ENCODE results near the gene FANCI.

The FANCI gene

DNA sequence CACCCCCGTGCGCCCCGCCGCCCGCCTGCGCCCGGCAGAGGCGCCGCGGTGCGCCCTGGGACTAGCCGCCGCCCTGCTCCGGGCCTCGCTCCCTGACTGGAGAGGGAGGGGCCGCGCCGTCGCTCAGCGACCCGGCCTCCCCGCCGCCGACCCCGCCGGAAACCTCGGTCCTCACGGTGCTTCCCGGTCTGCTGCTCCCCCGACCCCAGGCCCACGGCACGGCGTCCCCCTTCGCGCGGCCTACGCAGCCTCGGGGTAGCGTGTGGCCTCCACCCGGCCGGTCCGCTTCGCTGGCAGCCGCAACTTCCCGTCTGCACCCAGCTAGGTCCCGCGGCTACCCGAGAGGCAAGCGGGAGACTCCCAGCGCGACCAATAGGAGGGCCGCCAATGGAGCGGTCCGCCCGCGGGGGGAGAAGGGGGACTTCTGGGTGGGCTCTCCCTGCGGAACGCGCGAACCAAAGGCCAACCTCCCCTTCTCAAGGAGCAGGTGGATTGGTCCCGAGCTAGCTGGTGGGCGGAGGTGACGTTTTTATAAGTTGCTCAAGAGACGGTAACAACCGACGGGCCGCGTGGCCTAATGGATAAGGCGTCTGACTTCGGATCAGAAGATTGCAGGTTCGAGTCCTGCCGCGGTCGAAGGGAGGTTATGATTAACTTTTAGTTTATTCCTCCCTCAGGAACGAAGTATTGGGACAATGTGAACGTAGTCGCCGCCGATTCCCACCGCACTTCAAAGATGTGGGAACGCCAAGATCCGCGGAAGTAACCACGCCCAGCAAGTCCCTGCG is 90.9 kb downstream of the FANCI start, which contains the start of gene POLG:
TSS of gene POLG (minus strand) at position 315 of the 788 bp plus-strand sequence. CDS start 1,070 bp downstream, outside the sequence.
- peak; percentile 95 for FAIRE-seq

GRCh38 chr15:89335298-89336041 is 91.7 kb downstream of the FANCI start:
- FAIRE-seq: no peak

- no peak for FAIRE-seq
These were observed 94.3 kb downstream of the FANCI start for GRCh38 chr15:89338036-89338435.

- no peak for FAIRE-seq
These were observed 96.8 kb downstream of the FANCI start for GRCh38 chr15:89340573-89340972.

DNA sequence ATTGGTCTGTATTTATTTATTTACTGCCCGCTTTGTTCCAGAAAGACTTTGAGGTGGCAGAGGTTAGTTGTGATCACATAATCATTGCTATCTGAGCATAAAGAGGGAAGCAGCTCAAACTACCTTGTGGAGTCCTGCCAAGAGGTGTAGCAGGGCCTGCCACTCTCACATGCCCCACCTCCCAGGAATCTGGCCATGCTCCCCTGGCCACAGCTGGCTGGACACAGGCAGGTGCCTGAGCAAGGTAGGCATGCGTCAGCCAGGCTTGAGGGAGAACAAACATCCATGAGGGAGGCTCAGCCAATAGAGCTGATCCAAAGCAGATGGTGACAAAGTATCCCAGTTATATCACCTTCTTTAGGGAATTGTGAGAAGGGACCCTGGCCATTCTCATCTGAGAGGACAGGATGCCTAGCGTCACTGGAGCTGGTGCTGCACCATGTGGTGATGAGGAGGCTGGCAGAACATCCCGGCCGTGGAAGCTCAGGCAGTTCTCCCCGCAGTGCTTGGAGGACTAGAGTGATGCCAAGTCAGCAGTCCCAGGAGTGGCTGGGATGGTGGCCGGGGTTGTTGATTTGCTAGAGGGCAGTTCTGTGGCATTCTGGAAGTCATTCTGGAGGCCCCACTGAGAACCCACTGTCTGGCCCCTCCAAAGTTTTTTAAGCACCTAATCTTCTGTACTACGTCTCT is 97.7 kb downstream of the FANCI start:
- FAIRE-seq: no peak

DNA sequence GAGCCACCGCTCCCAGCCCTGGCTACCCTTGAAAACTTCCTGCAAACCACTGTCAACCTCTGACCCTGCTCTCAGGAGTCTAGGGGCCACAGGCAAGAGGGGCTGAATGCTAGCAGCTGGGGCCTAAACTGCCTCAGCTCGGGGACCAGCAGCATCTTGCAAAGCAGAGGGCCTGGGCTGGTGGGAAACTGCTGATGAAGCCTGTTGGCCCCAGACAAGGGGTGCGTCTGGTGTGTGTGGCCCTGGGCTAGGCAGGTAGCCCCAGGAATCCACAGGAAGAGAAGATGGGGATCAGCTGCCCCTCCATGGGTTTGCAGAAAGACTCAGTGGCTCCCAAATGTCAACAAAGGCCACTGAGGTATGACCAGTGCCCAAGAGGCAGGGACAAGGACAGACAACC is 99.1 kb downstream of the FANCI start:
- no peak for FAIRE-seq

DNA sequence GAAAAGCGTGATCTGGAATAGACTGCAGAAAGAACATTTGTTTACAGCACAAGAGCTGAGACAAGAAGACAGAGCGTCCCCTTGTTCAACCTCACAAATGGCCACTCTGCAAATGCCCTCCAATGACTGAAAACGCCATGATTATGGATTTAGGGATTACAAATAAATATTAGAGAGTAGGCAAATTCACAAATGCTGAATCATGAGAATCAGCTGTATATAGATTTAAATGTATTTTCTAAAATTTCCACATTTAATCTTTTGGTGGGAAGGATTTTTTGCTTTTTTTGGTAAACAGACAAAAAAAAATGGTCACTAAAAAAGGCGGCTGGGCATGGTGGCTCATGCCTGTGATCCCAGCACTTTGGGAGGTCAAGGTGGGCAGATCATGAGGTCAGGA is 101.5 kb downstream of the FANCI start:
- no peak for FAIRE-seq

DNA sequence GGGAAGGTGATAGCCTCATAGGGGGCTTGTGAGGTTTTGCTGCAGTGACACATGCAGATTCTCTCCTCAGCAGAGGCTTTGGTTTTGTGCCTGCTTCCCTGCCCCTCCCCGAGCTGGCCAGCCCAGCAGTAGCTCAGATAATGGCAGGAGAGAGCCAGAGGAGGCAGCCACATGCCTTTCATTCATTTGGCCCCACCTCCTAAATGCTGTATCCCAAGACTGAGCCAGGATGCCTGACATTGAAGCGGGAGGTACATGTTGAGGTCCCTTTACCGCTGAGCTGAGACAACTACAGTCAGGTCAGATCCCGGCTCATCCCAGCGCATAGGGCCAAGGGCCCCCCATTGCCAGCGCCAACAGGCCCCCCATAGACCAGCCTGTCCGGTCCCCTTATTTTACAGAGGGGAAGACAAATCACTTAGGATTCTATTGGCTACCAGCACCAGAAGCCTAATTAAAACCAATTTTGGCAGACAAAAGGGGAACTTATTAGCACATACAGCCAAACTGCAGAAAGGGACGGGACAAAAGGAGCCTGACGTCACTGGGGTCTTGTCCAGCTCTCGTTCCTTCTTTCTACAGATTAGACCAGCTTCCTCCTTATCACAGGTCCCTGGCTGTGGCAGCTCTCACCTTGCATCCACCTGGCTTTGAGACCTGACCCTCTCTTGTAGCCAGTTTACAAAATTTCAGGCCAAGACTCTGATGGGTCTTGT is 102.9 kb downstream of the FANCI start:
- FAIRE-seq: no peak

DNA sequence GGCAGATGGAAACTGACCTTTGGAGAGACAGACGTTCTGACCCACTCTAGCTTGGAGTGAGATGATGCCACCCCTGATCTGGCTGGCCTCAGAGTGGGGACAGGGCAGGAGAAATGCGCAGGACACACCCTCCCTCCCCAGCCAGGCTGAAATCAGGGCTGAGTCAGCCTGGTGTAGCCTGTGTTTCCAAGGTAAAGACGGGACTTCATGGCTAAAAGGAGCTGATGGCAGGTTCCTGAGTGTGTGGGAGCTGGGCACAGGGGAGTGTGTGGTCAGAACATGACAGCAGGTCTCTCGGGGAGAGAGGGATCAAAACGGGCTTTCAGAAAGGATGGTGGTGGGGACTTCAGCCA is 105.4 kb downstream of the FANCI start:
- FAIRE-seq: no peak

- no peak for FAIRE-seq
These were observed 108.7 kb downstream of the FANCI start for GRCh38 chr15:89352476-89352875.

GRCh38 chr15:89353991-89354390 is 110.2 kb downstream of the FANCI start:
- FAIRE-seq: no peak

DNA sequence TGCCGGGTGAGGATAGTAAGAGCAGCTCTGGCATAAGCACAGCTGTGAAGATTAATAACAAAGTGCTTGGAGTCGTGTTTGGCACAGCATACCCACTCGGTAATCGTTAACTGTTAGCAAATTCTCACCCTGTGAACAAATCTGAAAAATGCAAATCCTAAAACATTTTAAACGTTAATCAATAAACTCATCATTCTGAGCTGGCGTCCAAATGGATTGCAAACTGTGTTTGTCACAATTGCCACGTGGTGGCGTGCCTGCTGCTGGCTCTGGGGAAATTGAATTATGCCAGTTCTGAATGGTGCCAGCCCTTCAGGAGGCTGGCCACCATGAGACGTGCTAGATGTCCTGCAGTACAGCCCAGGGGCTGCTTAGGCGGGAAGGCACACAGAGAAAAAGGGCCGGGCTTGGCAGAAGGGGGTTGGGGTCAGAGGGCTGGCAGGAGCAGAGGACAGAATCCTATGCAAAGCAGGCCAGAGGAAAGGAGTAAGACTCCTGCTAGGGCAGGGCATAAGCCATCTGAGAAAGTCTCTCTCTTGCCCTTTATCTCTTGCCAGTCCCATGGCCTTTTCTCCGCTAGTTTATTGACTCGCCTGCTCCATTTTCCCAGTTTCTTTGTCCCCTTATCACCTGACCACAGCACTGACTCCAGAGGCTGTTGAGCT is 113.0 kb downstream of the FANCI start:
- FAIRE-seq: no peak

- FAIRE-seq: no peak
These were observed 114.6 kb downstream of the FANCI start for GRCh38 chr15:89358435-89358754.

GRCh38 chr15:89358755-89359439 is 115.1 kb downstream of the FANCI start:
- no peak for FAIRE-seq

DNA sequence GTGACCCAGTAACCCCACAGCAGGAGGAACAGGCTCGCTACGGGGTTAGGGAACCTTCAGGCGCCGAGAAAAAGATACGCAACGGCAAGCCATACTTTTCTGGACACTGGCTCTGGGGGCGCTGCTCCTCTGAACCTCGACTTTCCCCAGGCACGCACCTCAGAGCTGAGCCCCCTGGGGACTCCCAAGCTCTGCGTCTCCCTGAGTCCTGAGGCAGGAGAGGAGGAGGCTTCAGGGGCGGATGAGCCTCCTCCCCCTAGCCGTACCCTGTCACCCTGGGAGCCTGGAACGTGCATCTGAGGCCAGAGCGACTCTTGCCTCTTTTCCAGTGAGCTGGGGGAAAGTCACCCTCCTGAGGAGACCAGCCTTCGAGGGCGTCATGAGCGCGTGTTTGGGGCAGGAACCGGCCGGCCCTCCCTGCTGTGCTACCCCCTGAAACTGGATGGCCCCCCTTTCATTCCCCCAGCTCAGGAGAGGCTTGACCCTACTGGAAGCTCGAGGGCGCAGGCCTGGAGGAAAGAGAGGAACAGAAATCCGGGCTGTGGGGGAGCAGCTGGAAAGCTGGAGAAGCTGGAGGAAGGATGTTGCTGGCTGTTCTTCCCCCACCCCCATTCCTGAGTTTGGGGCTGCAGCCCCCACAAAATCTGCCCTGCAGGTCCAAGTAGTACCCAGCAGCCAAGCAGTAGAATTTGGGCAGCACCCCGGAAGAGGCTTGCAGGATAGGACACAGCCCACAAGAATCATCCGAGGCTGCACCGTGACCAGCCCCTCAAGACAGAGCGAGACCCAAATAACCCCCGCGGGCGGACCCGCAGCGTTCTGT is 115.9 kb downstream of the FANCI start:
- no peak for FAIRE-seq

GRCh38 chr15:89360294-89360971 is 116.7 kb downstream of the FANCI start:
- FAIRE-seq: no peak

DNA sequence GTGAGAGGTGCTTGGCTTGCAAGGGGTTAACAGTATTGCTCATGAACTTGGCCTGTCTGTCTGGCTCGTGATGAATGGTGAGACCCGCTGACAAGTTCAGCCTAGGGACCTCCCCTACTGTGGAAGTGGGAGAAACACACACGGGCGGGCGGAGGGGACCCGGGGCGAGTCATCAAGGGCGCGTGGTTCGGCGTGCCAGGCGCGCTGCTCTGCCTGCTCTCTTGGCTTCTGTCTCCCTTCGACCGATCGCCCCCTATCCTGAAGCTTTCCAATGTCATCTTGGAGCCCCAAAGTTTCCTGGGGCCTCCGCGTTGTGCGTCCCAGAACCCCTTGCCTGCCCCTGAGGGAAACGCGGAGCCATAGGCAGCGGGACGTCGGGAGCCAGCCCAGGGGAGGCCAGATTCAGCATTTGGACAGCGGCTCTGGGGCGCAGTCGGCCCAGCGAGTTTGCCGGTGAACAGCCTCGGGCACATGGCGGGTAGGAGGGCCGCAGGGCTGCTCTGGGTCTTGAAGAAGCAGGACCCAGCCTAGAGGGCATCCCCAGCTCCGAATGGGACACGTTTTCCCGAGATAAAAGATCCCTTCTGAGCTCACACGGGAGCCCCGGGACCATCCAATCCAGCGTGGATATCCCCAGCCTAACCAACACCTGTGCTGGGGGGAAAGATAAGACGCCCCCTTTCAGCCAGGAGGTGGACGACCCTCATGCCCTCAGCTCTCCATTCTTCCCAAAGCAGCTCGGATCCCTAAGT is 117.8 kb downstream of the FANCI start:
- FAIRE-seq: no peak

- no peak for FAIRE-seq
These were observed 118.7 kb downstream of the FANCI start for GRCh38 chr15:89362203-89363101.

DNA sequence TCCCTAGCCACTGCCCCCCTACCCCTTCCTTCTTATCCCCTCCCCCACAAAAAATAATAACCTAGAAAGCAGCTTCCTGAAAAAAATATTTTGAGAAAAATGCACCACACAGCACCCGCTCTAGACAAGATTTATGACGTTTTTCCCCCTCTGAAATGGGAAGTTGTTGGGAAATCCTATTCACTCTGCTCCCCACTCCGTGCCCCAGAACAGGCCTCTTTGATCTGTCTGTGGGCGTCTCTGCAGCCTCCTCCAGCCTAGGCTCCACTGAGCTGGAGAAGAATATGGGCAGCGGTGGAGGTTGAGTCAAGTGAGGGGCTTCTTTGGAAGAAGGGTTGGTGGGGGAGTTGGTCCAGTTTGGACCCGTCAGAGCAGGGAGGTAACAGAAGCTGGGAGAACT is 119.4 kb downstream of the FANCI start:
- FAIRE-seq: no peak

All from G401.6 (cell line).